Measurements from ENCODE around the gene SETD1B. TPM values are rescaled to one million over a fixed set of nuclear protein-coding genes. Genes with fewer than 3 reads are reported as not detected.
"Not testable (repeated sequence)": the region's sequence is repeated elsewhere in the genome, so short reads cannot be mapped to it uniquely, and the experiment has no call there.

The SETD1B gene
- total RNA-seq, 1 donor from 2014 or later: 39.8 TPM

DNA sequence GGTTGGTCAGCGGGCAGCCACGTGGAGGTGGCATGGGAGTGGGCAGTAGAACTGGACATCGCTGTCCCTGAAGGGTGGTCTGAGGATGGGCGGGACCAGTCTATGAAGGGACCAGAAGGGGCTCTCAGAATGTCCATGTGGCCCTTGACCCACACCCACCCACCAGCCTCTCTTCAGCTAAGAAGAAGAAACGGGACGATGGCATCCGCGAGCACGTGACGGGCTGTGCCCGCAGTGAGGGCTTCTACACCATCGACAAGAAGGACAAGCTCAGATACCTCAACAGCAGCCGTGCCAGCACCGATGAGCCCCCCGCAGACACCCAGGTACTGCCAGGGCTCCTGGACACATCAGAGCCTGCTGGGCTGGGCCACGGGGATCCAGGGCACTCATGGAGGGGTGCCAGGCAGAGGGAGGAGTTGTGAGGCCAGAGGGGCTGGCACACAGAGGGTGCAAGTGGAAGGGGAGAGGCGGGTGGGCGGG lies 21.3 kb downstream of the SETD1B start:
- no peak for DNase-seq (ENCODE audit: low spot score)

DNA sequence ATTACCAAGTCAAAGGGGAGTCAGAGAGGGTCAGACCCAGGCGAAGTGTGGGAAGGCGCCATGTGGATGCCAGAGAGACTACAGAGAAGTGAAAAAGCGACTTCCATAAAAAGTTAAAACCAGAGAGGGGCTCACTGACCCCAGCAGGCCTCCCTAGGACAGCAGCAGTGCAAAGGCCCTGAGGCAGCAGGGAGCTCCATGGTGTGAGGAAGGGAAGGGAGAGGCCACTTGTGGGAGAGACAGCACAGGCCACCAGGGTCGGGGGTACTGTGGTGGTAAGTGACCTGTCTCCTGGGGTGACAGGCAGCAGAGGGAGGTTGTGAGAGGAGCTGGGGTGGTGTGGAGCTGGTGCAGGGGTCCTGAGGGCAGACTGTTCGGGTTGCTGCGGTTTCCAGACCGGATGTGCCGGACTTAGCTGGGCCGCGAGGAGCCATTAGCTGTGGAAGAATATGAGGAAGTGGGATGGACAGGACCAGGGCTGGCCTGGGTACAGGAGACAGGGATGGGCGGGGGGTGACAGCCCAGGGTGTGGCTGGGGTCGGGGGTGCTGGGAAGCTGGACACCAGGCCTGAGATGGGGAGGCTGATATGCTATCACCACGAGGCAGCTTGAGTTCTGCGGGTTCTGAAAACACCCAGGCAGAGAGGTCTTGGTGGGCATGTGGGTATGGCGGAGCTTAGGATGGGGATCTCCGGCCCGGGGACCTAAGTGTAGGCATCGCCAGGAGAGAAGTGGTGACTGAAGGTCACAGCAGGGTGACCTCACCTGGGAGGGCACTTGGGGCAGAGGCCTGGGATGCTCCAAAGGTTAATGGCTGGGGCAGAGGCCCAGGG lies 22.7 kb downstream of the SETD1B start:
- no peak for DNase-seq (ENCODE audit: low spot score)

DNA sequence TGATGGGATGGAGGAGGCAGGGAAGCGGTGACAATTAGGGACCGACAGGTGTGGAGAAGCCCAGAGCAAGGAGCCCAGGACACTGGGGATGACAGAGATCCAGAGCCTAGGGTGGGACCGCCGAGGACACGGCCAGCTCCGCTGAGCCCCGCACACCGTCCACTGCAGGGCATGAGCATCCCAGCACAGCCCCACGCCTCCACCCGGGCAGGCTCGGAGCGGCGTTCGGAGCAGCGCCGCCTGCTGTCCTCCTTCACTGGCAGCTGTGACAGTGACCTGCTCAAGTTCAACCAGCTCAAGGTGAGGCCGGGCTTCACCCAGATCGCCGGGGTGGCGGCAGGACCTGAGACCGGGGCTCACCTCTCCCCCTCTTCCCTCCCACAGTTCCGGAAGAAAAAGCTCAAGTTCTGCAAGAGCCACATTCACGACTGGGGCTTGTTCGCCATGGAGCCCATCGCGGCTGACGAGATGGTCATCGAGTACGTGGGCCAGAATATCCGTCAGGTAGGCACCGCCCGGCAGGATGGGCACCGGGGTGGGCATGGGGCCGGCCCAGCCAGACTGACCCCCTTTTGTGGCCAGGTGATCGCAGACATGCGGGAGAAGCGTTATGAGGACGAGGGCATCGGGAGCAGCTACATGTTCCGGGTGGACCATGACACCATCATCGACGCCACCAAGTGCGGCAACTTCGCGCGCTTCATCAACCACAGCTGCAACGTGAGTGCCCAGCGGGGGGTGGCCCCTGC lies 23.7 kb downstream of the SETD1B start:
- no peak for DNase-seq (ENCODE audit: low spot score)

DNA sequence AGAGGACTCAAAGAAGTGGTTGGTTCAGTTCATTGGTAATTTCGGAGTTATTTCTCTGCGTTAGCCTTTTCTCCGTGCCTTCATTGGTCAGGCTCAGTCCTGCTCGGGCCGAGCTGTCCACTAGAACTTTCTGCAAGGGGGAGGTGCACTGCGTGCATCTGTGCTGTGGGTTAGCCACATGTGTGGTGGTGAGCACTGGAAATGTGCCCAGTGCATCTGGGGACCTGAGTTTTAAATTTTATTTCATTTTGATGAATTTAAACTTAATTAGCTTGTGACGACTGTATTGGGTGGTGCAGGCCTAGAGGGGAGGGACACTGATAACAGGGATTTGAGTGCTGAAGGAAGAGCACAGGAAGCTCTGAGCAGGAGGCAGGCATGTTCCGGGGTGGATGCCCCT lies 24.5 kb downstream of the SETD1B start:
- DNase-seq (ENCODE audit: low spot score): no peak

DNA sequence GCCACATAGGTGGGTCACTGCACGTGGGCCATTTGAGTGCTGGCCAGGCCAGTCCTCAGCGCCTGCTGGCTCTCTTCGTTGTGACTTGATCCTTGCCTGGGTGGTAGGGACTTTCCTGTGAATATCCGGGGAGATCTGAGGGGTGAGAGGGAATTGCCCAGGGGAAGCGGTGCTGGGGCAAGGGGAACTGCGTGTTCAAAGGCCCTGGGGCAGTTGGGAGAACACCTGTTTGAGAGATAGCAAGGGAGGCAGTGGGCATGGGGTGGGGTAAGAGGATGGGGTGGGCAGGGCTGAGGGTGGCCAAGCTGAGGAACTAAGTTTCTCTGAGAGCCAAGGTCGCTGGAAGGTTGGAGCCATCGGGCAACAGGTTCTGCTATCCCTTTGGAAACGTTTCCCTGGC lies 25.0 kb downstream of the SETD1B start:
- no peak for DNase-seq (ENCODE audit: low spot score)

DNA sequence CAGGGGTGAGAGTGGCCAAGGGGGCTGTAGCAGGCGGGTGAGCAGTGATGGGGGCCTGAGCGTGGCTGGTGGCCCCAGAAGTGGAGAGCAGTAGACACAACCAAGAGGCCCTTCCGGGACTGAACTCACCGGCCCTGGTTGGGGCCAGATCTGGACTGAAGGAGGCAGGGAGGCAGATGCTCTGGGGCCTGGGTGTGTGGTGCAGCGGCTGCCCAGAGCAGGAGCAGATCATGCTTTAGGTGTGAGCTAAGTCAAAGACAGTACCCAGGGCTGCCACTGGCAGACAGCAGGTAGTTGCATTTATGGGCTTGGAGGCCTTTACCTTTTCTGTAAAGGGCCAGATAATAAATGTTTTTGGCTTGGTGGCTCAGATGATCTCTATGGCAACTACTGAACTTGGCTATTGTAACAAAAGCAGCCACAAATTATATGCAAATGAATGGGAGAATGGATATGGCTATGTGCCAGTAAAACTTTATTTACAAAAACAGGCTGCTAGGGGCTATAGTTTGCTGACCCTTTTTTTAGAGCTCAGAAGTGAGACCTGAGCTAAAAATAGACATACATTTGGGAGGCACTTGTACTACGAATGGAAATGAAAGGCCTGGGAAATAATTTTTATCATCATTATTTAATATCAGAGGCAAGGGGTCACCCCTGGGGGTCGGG lies 25.6 kb downstream of the SETD1B start:
- no peak for DNase-seq (ENCODE audit: low spot score)

DNA sequence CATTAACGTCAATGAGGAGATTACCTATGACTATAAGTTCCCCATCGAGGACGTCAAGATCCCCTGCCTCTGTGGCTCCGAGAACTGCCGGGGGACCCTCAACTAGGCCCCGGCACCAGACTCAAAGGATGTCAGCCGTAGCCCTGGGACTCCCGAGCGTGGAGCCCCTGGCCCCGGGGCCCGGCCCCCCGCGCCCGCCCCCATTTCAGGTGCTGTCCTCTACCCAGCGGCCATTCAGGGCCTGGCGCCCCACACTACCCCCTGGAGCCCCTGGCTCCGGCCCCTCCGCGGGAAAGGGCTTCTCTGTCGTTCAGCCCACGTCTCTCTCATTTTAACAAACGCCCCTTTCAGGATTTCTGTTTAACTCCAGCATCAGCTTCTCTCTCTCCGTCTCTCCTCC lies 26.3 kb downstream of the SETD1B start:
- no peak for DNase-seq (ENCODE audit: low spot score)

DNA sequence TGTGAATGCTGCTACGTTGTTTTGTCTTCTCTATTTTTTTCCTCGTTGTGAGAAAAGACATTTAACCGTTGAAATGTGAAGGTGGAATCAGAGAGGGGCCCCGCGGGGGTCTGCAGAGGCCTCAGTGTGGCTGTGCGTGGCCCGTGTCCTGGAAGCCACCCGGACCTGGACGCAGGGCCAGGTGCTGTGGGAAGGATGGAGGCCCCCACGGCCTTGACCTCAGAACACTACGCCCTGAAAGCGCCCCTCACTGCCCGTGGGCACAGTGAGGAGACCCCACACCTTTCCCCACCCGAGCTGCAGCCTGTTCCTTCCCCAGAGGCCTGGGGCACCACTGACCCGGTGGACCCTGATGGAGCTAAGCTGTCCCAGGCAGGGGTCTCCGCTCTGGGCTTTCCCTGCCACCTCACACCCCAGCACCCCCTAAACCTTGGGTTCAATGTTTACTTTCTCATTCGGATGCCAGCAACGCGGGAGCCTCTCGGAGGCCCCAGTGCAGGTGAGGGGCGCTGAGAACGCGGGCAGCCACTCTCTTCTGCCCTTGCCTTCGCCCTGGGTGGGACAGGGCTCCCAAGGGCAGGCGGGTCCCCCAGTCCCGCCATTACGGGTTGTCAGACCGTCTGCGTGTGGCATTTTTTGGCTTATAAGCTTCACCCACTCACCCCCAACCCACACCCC lies 26.9 kb downstream of the SETD1B start:
- no peak for DNase-seq (ENCODE audit: low spot score)

DNA sequence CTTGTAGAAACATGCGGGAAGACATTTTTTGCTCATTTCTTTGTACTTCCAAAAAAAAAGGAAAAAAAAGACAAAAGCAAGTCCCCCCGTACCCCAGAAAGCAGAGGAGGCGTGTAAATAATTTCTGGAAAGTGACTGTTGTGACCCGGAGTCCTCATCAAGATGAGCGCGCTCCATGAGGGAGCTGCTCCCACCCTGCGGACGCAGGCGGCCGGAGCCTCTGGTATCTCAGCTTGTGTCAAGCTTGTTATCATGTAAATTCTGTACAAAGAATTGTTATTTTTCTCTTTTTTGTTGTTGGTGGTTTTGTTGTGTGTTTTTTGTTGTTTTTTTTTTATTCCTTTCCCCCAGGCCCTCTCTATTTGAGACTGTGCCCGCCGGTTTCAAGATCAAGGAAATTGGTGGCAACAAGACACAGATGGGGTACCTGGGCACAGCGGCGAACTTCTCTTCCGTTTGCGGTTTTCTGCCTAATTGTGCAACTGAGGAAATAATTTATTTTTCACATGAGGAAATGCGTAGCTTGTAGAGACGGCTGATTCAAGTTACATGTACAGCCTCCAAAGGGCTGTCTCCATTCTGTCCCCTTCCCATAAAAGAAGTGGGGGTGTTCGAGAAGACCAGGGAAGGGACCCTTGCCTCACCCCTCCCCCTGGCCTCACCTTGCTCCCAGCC lies 27.9 kb downstream of the SETD1B start:
- DNase-seq (ENCODE audit: low spot score): no peak

DNA sequence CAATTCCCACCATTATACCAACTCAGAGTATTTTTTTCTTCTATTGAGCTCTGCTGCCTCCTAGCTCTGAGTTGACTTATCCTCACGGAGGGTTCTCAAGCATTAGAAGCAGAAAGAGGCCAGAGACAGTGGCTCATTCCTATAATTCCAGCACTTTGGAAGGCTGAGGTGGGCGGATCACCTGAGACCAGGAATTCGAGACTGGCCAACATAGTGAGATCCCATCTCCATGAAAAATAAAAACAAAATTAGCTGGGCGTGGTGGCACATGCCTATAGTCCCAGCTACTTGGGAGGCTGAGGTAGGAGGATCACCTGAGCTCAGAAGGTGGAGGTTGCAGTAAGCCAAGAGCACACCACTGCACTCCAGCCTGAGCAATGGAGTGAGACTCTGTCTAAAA lies 33.9 kb downstream of the SETD1B start:
- no peak for DNase-seq (ENCODE audit: low spot score)

DNA sequence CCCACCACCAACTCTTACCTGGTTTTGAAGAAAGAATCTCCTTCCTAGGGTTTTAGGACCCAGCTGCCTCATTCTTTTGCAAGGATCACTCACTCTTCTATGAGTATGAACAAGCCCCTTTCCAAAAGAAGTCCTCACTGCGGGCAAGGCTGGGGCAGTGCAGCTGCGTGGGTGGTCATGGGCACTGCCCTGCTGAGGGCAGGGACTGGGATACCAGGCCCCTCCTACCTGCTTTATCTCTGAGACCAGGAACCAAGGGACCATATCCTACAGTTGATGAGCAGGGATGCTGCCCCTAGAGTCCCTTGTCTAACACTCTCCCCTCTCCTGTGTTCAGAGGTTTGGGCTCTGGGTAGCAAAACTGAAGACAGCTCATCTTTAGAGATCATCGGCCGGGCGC lies 34.3 kb downstream of the SETD1B start:
- DNase-seq (ENCODE audit: low spot score): no peak

DNA sequence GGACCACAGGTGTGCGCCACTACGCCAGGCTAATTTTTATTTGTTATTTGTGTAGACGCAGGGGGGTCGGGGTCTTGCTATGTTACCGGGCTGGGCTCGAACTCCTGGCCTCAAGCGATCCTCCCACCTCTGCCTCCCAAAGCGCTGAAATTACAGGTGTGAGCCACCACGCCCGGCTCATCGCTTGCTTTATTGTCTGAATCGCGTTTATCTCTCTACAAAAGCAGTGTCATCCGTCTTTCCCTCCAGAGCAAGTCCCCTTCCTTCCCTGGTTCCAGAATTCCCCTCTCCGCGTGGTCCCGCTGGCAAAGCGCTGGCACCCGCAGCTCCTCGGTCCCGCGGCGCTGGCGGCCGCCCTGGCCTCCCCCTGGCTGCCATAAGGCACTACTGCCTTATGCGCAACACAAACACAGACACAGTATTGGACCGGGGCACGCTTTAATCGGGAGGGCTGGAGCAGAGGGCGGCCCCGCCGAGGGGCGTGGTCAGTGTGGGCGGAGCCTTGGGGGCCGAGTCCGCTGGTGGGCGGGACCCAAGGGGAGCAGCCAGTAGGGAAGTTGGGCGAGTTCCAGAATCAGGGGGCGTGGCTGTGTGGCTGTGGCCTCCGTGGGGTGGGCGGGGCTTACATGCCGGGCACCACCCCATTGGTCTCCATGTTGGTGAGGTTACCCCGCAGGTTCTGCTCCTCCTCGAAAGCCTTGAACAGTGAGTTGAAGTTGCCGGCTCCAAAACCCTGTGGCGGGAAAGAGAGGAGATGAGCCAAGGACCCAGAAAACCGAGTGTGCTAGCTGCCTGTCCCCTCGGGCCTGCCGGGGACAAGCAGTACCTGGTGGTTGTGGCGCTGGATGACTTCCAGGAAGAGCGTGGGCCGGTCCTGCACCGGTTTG lies 35.5 kb downstream of the SETD1B start:
- peak; percentile 100 for DNase-seq (ENCODE audit: low spot score)

DNA sequence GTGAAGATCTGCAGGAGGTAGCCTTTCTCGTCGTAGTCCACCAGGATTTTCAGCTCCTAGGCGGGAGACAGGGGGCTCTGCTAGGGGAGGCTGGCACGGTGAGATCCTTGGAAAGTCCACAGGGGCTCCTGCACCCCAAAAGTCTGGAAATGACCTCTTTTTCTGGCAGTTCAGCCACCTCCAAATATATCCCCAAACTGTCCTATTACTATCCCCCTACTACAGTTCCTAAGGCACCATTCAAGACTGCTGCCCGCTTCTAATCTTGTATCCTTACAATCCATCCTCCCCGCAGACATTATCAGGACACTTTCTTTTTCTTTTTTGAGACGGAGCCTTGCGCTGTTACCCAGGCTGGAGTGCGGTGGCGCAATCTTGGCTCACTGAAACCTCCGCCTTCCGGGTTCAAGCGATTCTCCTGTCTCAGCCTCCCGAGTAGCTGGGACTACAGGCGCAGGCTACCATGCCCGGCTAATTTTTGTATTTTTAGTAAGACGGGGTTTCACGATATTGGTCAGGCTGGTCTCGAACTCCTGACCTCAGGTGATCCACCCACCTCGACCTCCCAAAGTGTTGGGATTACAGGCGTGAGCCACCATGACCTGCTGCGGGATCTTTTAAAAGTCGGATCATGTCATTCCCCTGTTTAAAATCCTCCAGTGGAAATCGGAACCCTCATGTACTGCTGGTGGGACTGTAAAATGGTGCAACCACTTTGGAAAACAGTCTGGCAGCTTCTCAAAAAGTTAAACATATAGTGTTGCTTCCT lies 36.4 kb downstream of the SETD1B start:
- no peak for DNase-seq (ENCODE audit: low spot score)

DNA sequence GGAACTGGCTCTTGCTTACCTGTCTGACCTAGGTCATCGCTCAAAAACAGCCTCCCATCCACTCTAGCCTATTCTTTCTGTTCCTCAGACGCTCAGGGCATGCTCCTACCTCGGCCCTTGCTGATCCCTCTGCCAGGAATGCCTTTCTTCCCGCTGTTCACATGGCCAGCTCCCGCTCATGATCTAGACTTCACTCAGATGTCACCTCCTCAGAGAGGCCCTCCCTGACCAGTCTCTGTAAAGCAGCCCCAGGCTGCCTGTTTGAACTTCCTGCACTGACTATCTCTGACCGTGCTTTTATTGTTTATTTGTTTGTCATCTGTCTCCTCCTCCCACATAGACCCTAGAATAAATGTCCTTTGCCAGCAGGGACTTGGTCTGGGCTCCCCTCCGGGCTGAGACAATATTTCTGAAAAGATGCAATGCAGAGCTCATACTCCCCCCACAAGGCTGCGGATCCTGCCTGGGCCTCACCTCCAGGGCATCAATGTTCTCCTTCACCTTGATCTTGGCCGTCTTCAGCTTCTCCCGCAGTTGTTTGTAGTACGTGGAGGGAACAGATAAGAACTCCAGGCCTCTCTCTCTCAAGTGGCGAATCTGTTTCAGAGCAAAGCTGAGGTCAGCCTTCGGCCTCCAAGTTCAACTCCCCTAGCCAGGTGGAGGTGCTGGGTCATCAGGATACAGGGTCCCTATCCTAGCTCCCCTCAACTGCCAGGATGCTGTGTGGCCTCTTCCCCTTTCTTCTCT lies 39.6 kb downstream of the SETD1B start:
- DNase-seq (ENCODE audit: low spot score): no peak

DNA sequence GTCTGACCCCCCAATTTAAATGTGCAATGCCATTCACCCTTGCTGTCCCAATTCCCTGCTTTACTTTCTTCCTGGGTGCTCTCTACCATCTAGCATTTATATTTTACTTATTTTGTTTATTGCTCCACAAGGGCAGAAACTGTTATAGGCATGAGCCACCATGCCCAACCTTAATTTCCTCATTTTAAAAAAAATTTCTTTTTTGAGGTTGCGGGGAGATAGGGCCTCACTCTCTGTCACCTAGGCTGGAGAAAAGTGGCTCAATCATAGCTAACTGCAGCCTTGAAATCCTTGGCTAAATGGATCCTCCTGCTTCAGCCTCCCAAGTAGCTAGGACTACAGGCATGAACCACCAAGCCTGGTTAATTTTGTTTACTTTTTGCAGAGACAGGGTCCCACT lies 41.9 kb downstream of the SETD1B start:
- no peak for DNase-seq (ENCODE audit: low spot score)

DNA sequence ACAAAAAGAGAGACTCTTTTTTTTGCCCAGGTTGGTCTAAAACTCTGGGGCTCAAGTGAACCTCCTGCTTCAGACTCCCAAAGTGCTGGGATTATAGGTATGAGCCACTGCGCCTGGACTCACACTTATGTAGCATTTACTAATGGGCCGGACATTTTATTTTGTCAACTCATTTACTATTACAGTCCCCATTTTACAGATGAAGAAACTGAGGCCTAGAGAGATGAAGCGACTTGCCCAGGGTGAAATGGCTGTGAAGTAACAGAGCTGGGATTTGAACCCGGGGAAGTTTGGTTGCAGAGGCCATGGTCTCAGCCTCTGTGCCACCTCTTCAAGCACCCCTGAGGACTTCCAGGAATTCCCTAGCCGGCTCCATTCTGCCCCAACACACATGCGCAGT lies 45.4 kb downstream of the SETD1B start:
- no peak for DNase-seq (ENCODE audit: low spot score)

DNA sequence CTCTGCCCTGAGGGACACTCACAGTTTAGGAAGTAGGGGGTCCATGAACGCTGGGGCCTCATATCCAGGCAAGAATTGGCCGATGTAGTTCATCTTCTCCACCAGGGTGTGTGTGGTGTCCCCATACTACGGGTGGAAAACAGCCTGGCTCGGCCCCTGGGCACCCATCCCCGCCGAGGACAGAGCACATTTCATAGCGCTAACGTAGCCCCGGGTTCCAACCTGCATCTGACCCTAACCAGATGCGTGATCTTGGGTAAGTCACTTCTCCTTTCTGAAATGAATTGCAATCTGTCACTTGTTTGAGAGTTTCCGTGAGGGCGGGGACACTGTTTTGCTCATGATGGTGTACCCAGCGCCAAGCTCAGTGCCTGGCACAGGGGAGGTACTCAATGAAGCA lies 45.9 kb downstream of the SETD1B start:
- DNase-seq (ENCODE audit: low spot score): no peak

DNA sequence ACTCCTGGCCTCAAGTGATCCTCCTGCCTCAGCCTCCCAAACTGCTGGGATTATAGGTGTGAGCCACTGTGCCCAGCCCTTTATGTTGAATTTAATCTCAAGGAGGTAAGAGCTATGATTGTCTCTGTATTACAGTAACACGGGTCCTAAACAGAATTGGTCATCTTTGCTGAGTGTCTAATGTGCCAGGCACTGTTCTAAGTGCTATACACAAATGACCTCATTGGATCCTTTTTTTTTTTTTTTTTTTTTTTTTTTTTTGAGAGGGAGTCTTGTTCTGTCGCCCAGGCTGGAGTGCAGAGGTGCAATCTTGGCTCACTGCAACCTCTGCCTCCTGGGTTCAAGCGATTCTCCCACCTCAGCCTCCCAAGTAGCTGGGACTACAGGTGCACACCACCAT lies 48.6 kb downstream of the SETD1B start:
- DNase-seq (ENCODE audit: low spot score): not testable (repeated sequence)

Measured in ureter (tissue), 1 donor.